Hematopoietic multipotent progenitor cell treated with erythropoietin and hydrocortisone succinate and interleukin-3 and kit ligand, for 15 days (in vitro differentiated cells): ENCODE results near the gene TNFAIP2.

Experiments
- DNase-seq: peaks from one replicate; pipeline ENCODE4 v3.0.0-alpha.2; 2015; ENCODE audit warnings: low spot score

The TNFAIP2 gene

DNA sequence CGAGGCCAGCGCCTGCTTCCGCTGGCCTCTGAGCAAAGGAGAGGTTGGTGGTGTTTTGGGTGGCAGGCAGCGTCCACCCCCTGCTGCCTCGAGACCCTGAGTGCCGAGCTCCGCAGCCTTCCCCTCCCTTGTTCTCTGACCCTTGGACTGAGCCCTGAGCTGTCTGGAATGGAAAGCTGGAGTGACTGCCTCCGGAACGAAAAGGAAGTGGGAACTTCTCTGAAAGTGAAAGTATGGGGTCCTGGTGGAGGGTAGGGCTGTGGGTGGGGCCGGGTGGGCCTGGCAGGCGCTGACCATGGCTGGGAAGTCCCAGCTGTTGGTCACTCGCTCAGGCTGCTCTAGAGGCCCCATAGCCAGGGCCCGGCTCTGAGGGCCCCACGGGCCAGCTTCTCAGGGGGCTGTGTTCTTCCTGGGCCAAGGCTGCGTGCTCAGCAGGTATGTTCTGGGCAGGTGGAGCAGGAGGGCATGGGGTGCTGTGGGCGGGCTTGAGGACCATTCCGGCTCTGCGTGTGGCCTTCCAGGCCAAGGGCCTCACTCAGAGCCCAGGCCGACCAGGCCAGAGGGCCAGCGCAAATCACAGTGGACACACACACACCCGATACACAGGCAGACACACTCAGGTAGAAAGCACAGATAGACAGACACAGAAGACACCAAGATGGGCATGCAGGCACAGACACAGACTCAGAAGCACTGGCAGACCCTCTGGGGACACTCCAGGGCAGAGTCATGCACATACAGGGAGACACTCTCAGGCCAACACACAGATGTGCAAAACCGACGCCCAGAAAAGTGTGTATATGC is 28.7 kb upstream of the TNFAIP2 start, which contains the start of gene EXOC3L4:
Gene EXOC3L4 (plus strand): TSS at position 320 of the 804 bp plus-strand sequence. CDS start 5,495 bp downstream, outside the sequence.
- no peak for DNase-seq

DNA sequence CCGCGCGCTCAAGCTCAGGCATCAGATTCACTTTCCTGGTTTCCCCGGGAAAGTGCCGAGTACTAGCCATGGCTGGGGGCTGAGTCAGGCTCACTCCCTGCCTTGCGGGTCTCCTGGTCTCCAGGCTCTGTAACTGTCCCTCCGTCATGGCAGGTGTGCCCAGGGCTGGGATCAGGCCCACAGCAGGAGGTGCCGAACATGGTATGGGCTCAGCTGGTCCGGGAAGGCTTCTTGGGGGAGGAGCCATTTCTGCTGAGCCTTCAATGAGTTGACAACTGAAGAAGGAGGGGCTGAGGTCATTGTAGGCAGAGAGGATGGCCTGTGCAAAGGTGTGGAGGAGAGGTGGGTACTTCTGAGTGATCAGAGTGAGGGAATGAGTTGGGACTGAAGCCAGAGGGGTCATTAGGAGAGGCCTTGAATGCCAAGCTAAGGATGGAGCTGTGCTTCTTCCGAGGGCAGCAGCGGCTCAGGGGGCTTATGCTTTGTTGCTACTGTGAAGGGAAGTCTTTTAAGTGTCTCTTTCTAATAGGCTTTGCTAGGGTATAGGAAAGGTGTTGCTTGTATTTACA is 28.0 kb upstream of the TNFAIP2 start:
- no peak for DNase-seq

DNA sequence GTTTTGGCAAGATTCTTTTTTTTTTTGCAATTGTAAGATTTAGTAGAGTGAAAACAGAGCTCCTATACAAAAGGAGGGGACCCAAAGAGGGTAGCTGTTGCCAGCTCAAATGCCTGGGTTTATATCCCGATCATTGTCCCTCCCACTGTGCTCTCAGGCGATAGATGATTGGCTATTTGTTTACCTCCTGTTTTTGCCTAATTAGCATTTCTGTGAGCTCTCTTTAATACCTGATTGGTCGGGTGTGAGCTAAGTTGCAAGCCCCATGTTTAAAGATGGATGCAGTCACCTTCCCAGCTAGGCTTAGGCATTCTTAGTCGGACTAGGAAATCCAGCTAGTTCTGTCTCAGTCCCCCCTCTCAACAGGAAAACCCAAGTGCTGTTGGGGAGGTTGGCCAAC is 26.9 kb upstream of the TNFAIP2 start:
- DNase-seq = no peak

DNA sequence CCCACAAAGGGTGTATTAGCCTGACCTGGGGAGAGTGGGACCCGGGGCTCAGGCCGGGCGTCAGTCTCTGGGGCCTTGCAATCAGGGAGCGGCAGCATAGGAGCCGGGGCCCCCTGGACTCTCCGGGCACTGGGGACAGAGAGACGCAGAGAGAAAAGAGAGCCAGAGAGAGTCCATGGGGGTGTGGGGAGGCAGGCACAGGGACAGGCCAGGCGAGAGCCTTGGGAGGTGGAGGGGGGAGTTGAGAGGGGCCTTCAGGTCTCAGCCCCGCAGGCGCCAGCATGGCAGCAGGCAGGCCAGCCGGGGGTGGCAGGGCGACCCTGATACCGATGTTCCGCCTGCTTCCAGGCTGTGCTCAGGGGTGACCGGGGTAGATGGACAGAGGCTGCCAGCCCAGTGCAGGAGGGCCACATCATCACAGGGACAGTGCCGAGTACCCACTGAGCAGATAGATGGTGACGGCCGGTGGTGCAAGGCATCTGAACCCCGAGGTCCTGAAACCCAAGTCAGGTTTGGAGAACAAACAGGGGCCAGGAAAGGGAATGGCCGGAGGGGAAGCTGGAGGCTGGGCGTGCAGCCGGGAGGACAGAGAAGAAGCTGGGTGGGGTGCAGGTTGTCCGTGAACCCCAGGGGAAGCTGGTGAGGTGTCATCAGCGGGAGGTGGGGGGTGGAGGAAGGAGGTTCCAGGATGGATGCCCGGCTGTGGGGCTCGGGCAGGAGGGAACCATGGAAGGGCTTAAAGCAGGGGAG is 25.8 kb upstream of the TNFAIP2 start:
- no peak for DNase-seq

DNA sequence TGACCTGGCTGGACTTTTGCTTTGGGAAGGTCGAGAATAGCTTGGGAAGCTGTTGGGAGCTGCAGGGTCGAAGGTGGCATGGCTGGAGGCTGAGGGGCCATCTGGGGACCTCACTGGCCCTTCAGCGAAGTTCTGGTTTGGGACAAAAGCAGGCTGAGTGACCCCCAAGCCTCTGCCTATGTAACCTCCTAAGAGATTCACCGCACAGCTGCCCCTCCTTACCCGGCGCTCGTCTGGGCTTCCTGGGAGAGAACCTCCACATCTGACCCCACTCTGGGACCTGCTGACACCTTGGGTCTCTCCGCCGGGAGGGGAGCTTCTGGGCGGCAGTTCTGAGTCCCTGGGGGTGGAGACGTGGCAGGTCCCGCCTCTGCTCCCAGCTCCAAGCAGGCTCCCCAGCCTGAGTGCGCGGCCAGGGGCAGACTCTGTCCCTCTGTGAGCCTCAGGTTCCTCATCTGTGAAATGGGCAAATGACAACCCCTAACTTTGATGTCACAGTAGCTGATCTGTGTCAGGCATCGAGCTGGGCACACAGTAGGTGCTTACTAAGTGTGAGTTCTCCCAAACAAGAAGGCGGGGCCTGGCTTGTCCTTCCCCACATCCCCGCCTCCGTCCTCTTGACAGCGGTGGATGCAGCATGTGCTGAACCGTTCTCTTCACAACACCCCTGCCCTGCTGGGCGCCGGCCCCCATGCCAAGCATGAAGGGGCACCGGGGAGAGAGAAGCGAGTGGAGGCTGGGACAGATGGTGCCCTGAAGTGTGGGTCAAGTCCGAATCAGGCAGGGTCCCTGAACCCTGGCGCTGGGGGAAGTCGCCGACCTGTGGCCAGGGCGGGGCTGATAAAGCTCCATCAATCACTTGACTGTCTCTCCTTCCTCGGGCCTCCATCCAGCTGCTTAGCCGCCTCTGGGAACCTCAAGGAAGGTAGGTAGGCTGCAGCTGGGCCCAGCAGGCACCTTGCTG is 25.0 kb upstream of the TNFAIP2 start:
- DNase-seq = no peak

DNA sequence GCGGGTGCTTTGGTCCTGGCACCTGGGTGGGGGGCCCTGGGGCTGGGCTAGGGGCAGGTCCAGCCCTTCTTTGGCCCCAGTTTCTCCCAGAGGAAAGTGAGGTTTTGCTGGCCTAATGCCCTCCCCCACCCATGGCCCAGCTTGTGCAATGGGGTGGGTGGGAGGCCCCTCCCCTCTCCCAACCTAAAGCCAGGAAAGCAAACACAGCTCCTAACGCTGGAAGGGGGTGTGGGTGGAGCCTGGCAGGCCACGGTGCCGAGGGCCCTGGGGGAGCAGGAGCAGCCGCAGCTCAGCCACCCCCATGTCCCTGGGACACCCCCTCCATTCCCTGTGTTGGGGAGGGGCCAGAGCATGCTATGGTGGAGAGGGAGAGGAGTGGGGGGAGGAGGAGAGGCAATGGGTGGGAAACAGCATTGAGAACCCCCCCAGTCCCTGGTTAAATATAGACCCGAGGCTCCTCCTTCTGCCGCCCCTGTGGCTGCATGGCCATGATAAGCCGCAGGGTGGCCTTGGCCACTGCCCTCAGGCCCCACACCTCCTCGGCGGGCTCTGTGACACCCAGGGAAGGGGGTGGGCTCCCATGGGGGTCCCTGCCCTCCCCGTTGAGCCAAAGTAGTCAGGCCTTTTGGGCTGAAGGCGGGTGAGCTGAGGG is 24.1 kb upstream of the TNFAIP2 start:
- peak; percentile 15 for DNase-seq

DNA sequence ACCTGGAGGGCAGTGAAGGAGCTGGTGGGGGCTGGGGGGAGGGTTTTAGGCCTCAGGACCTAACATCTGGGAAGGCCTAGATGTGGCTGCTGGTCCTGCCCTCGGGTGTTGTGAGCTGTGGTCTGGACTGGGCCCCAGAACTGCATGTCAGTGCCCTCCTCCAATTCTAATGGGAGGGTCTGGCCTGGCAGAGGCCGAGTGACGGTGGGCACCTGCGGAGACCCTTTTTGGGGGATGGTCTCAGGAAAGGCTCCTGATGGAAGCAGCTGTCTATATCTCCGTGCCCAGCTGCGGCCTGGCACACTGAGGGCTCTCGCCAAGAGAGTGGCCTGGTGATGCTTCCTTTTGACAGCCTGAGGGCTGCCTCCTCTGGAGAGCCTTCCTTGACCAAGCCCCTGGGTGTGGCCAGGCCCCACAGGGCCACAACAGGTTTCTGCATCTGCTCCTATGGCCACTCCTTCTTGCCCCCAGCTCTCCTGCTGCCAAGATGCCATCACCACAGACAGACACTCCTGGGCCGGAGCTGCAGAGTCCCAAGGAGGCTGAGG is 23.5 kb upstream of the TNFAIP2 start:
- DNase-seq = no peak

DNA sequence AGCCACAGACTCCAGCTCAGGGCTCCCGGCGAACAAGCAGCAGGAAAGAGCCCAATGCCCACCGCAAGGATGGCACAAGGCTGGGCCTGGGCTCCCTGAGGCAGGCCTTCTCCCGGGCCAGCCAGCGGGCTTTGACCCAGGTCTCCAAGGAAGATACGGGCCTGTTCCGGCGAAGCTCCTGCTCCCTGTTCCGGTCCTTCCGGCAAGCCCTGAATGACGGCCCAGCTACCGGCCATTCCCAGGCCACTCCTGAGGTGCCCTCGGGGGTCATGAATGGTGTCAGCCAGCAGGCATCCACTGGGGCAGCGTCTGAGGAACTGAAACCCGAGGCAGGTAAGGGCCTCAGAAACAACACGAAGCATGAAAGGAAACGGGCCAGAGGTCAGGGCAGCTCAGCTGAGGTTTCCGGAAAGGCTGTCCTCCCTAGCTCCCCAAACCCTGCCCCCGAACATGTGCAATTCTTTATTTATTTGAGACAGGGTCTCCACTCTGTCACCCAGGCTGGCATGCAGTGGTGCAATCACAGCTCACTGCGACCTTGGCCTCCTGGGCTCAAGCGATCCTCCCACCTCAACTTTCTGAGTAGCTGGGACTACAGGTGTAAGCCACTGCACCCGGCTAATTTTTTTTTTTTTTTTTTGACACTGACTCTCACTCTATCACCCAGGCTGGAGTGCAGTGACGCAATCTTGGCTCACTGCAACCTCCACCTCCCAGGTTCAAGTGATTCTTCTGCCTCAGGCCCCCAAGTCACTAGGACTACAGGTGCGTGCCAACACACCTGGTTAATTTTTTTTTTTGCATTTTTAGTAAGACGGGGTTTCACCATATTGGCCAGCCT is 22.8 kb upstream of the TNFAIP2 start:
- DNase-seq = no peak

DNA sequence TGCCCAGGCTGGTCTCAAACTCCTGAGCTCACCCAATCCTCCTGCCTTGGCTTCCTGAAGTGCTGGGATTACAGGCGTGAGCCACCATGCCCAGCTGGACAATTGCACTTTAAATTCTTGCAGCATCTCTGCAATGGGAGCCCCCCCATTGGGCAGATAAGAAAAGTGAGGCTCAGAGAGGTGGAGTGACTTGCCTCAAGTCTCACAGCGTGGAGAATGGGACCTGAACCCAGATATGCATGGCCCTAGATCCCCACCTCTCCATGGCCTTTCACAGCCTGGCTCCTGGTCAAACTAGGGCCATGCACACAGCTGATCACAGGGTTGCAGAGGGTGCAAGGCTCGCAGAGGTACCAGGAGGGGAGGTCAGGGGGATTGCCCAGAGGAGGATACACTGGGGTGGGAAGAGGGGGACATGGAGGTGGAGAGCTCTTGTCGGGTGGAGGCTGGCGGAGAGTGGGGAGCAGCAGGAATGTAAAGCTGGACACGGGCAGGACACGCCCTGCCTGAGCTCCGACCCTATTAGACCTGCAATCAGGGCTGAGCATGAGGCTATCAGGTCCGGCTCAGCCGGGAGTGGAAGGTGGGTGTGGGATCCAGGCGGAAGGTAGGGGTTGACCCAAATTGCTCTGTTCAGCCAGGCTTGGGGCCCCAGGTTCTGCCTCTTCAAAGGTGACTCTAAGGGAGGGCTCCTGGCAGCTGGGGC is 21.9 kb upstream of the TNFAIP2 start:
- no peak for DNase-seq

DNA sequence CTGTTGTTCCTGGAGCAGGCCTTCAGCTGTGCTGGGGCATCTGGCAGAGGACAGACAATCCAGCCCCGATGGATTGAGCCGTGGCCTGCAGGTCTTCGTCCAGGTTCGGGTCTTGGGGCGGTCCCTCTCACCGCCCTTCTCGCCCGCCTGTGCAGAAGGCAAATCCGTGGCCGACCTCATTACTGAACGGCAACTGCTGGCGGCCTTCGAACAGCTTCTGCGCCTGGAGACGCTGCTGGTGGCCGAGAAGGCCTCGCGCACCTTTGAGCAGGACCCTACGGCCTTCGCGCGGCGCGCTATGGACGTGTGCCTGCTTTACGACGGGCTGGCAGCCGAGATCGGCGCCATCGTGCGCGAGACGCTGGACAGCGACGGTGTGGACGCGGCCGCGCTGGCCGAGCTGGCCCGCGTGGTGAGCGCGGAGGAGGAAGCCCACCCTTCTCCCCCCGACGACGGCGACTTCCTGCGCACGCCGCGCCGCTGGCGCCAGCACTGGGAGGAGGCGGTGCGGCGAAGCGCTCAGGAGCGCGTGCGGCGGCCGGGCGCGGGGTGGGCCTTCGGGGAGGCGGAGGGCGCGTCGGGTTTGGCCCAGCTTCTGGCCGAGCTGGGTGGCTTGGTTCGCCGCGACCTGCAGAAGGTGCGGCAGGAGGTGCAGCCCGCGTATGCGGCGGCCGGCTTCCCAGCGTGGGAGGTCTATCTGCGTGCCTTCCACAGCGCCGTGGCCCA is 21.1 kb upstream of the TNFAIP2 start:
- DNase-seq = no peak

DNA sequence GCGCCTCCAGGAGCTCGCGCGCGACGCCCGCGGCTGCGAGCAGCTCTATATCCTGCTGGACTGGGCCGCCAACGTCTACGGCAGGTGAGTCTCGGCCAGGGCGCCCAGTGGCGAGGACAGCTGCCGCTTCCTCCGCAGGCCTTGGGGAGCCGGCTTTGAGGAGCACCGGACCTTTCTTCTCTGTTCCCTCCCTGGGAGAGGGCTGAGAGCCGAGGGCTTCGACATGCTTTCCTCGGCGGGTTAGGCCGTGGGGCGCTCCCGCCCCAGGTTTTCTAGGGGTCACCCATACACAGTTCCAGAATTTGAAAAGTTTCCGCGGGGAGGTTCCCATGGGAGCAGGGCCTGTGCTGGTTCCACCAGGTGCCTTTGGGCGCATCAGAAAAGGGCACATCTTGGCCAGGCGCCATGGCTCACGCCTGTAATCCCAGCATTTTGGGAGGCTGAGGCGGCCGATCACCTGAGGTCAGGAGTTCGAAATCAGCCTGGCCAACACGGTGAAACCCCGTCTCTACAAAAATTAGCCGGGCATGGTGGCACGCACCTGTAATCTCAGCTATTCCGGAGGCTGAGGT is 20.5 kb upstream of the TNFAIP2 start:
- DNase-seq = no peak

DNA sequence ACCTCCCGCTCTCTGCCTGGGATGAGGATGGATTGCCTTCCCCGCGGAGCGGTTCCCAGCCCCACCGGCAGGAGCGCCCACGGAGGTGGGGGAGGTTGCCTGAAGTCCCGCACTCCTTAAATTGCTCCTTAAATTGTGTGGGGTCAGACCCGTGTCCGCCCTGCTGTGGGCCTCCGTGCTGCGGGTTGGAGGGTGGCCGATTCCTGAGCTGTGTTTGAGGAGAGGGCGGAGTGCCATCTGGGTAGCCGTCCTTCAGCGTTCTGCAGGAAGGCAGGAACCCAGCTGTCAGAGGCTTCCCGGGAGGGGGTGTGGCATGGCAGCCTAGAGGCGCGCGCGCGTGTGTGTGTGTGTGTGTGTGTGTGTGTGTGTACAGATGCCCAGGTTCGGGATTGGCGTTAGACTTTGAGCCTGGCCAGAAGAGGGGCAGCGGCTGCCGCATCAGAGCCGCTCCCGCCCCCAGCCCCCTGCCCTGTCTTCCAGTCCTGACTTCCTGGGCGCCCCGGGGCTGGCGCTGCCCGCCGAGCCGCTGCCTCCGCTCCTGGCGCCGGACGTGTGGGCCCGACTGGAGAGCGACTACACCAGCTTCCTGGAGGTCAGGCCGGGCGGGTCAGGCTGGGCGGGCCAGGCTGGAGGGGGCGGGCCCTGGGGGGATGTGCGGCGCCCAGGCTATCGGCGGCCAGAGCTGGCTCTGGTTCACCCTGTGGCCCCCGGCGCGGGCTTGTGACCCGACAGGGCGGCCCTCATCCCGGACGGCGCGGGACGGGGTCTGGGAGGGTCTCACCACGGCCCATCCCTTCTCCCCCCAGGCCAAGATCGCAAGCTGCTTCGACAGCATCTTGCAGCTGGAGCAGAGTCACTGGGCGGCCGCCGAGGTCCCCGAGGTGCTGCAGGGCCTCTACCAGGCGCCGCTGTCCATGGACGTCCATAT is 19.5 kb upstream of the TNFAIP2 start:
- DNase-seq = no peak

DNA sequence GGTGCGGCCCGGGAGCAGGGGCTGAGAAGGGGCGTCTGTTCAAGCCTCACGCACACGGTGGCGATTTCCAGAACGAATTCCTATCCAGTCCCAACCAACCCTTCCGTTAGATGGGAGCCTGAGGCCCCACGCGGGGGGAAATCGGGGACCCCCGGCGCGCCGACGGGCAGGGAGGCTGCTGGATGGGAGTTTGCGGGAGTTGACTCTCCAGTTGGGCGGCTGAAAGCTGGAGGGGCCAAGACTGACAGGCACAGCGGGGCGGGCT is 18.9 kb upstream of the TNFAIP2 start:
- no peak for DNase-seq

DNA sequence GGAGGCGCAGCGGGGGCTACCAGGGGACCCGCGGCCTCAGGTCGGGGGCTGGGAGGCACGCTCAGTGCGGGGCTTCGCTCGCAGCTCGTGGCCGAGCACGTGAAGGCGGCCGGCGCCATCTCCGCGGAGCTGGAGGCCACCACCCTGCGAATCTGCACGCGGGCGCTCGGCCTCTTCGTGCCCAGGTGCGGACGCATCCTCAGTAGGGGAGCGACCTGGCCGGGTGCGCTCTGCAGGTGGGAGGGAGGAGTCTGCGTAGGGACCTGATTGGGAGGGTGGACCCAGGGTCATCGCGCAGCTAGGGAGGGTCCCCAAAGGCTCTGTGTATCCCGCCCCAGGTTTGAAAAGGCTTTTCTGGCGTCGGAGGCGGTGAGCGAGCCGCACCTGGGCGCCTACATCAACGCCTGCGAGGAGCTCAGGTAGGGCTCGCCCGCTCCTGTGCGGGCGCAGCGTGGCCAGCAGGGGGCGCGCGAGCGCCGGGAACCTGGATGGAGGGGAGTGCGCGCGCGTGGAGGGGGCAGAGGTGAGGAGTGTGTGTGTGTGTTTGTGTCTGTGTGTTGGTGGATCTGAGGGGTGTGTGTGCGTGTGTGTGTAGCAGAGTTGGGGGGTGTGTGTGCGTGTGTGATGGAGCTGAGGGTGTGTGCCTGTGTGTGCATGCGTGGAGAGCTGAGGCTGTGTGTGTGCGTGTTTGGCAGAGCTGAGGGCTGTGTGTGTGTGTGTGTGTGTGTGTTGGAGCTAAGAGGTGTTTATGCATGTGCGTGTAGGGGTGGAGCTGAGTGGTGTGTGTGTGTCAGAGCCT is 18.4 kb upstream of the TNFAIP2 start:
- DNase-seq = peak; percentile 64

DNA sequence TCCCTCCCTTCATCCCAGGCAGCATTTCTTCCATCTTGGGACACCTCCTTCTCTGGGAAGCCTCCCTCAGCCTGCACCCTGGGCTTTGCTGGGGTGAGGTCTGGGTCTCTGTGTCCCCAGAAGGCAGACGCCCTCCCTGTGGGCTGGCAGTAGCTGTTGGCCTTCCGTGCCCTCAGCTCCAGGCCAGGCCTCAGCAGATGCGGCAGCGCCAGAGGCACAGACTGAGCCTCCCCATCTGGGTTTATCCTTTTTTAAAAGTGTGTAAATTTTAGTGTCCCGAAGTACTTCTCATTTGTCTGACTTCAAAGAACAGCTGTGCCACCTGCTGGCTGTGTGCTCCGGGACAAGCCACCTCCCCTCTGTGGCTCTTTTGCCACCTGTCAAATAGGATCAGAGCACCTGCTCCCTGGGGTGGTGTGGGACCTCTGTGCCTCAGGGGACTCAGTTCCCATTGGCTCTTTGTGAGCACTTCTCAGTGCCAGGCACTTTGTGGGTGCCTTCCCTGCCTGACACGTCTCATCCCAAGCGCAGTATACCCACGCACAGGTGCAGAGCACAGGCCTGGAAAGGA is 17.6 kb upstream of the TNFAIP2 start:
- peak; percentile 15 for DNase-seq

DNA sequence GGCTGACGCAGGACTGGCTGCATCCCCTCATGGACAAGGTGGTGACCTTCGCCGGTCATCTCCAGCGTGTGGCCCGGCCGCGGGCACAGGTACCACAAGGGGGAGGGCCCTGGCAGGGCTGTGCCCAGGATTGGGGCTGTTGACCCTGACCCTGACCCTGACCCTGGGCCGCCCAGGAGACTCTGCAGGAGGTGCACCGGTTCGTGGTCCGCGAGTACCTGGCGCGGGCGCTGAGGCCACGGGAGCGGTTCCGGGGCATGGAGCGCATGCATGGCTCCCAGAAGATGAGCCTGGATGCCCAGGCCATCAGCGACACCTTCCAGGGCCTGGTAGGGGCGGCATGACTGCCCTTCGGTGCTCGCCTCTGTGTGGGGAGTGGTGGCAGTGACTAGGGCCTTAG is 15.8 kb upstream of the TNFAIP2 start:
- DNase-seq = no peak
